SK-MEL-5 (cell line): ENCODE data around the gene ANKRD16. TPM values are rescaled to one million over a fixed set of nuclear protein-coding genes. Genes with fewer than 3 reads are reported as not detected.
"Not testable (repeated sequence)": the region's sequence is repeated elsewhere in the genome, so short reads cannot be mapped to it uniquely, and the experiment has no call there.

ENCODE experiments used
- DNase-seq: peaks from one replicate; pipeline ENCODE4 v3.0.0-alpha.2; 2016; ENCODE audit warnings: low read depth, low spot score
- in situ Hi-C: cut with HindIII; loops from 2 replicates; pipeline ENCODE4 v1.10.0; 2016; ENCODE audit warnings: low sequenced_read_pairs, high pct_unique_total_duplicates, low pct_unique_long_range_greater_than_20kb
- total RNA-seq: library from RNA; depleted of rRNA; stranded (reverse); fragments of >200 nt; shearing (Covaris generic); gene quantifications from 2 replicates; pipeline ENCODE4 v1.2.3, GENCODE V29; 2014; rRNA removed

The ANKRD16 gene
- total RNA-seq, 1 experiment from 2014 or later, result 8.9 TPM

DNA sequence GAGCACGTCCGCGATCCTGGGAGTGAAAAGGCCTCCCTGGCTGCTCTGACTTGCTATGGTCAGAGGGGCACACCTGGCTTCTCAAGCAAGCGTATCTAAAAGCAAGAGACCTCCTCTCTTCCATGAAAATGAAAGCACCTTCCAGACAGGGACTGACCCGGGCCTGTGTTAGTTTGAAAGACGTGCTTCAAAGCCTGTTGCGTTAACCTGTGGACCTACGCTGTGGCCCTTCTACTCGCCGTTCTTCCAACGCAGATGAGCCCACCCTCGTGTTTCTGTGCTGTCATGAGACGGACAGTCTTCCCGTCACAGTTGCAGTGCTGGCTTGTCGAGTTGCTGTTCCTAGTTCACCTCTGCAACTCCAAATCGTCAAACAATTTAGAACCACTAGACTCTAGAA lies 61.0 kb downstream of the ANKRD16 start:
- DNase-seq, result no peak
- in situ Hi-C loops, result no loop called here

DNA sequence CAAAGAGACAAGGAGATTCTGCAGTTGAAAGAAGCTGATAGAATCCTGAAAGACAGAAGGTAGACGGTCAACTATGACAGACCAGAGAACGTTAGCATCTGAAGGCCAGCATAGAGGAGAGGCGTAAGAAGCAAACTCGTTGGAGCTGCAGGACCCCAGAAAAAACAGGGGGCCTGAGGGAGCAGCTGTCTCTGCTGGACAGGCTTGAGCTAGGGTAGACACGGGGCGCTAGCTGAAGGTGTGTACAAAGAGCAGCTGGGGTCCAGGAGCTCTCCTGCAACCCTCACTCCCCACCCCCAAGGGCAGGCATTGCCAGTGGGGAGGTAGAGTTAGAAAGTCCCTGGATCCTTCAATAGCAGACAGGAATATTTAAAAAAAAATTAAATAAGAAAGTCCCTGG lies 61.9 kb downstream of the ANKRD16 start:
- in situ Hi-C loops, result no loop called here
- DNase-seq, result no peak

DNA sequence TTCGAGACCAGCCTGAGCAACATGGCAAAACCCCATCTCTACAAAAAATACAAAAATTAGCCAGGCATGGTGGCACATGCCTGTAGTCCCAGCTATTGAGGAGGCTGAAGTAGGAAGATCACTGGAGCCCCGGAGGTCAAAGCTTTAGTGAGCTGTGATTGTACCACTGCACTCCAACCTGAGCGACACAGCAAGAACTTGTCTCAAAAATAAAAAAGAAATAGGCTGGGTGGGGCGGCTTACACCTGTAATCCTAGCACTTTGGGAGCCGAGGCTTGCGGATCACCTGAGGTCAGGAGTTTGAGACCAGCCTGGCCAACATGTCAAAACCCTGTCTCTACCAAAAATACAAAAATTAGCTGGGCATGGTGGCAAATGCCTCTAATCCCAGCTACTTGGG lies 63.2 kb downstream of the ANKRD16 start:
- DNase-seq, in situ Hi-C loops: not testable (repeated sequence)

DNA sequence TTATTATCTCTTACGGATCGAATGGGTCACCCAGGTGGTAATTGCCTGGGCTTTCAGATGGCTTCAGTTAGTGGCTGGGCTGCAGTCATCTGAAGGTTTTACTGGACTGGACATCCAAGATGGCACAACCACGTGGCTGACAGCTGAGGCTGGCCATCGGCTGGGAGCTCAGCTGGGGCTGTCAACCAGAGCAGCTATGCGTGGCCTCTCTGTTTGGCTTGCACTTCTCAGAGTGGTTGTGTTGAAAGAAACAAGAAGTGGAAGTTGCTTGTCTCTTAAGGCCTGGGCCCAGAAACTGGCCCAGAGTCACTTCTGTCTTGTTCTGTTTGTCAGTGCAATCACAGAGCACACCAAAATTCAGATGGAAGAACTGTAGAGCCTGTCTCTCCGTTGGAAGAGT lies 70.8 kb downstream of the ANKRD16 start:
- in situ Hi-C loops, result no loop called here
- DNase-seq, result no peak

DNA sequence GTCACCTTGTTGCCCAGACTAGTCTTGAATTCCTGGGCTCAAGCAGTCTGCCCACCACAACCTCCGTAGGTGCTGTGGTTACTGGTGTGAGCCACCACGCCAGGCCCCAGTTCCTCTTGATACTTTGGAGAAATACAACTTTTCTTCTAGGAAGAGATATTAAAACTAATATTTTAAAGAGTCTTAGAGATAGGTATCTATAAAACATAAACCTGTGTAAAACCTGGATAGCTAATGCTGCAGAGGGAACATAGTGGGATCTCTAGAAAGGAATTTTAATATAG lies 71.7 kb downstream of the ANKRD16 start:
- no peak for DNase-seq
- in situ Hi-C loops, result no loop called here

DNA sequence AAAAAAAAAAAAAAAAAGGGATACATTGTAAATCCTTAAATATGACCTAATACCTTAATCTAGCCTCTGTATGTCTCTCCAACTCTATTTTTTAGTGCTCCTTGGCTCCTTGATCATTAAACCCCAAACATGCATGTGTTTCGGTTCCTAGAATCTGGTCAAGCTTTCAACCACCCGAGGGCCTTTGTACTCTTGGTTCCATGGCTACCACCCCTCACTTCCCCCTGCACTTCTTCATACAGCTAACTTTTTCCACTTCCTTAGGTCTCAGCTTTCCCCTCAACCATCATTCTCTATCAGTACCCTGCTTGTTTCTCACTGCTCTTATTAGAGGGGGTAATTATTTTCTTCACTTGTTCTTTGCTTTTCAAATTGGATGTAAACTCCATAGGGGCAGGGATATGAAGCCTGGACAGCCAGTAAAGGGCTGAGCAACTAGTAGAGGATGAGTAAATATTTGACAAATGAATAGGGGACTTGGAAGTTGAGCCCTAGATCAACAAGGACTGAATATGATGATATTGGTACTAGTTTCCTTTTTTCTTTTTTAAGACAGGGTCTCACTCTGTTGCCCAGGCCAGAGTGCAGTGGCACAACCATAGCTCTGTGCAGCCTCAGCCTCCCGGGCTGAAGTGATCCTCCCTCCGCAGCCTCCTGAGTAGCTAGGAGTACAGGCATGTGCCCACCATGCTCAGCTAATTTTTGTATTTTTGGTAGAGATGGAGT lies 72.2 kb downstream of the ANKRD16 start:
- in situ Hi-C loops, result no loop called here
- no peak for DNase-seq

DNA sequence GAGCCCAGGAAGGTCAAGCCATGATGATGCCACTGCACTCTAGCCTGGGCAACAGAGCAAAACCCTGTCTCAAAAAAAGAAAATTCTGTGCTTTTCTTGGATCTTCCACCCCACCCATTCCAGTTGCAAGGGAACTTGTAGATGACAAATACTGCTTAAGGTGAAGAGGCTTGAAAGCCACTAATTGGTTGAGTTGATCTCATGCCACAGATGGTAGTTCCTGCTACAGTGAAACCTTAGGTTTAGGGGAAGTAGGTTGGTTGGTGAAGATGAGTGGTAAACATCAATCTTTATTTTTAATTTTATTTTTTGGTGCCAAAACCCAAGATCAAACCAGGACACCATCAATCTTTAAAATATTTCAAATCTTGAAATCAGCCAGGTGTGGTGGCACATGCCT lies 73.5 kb downstream of the ANKRD16 start:
- in situ Hi-C loops, result no loop called here
- DNase-seq, result no peak

DNA sequence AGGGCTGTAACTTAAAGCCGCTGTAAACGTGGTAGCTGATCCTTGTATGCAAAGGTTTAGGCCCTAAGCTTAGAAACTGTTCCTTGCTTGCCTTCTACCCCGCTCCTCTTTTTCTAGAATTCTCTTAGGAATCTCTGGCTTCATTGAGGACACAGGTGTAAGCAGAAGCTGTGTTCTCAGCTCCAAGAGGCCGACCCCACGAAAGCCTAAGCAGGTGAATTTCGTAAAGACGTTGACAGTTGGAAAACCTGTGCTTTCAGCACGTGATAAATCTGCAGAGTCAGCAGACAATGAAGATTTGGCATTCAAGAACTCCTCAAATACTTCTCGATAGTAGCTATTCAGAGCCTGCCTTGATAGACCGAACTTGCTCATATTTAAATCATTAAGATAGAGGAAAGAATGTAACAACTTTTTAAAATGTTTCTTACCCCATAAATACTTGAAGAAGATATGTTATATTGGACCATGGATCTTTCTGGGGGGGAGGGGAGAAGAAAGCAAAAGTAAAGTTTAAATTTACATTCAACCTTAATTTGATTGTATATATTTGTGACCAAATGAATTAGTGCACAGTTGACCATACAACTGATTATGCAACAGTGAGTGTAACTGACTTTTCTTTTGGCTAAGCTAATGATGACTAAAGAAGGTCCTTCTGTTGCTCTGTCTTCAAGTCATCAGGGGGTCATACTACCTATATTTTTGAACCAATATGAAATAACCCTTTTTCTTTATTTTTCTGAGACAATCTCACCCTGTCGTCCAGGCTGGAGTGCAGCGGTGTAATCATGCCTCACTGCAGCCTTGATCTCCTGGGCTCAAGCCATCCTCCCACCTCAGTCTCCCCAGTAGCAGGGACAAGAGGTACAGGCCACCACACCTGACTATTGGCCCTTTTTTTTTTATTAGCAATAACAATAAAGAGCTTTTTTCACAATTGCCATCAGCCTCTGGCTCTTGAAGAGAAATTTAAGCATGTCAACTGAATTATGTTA lies 75.3 kb downstream of the ANKRD16 start:
- in situ Hi-C loops, result no loop called here
- DNase-seq, result no peak

DNA sequence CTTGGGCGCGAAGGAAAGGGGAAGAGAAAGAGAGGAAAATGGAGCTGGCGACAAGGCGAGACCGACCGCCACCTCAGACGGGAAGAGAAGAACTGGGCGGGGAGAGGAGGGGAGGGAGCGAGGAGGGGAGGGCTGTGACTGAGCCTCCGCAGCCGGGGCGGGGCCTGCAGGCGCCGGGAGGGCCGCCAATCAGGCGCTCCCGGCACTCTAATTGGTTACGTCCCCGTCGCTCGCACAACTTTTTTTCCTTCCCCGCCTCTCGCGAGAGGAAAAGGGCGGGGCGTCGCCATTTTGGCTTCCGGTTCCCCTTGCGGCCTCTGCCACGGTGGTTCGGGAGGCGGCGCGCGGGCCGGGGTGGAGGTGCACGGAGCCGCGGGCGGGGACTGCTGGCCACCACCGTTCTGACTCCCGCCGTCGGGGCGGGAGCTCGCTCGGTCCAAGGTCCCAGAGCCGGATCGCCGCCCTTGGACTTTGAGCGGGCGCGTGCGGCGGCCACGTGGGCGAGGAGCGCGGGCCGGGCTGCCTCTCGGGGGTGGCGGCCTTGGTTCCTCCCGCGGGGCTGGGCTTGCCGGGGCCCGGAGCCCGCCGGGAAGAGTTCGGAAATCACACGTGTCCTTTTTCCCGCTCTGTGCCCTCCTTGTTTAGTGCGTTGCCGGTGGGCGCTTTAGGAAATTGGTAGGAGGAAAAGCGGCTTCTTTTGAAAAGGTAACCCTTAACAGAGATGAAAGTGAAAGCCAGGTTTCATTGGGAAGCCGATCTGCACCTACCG lies 76.2 kb downstream of the ANKRD16 start, which contains the start of gene GDI2:
GDI2 (minus strand) TSS at position 94 of the 769 bp plus-strand sequence. CDS start 176 bp downstream, outside the sequence.
- in situ Hi-C loops, result no loop called here
- DNase-seq, result peak; percentile 92

DNA sequence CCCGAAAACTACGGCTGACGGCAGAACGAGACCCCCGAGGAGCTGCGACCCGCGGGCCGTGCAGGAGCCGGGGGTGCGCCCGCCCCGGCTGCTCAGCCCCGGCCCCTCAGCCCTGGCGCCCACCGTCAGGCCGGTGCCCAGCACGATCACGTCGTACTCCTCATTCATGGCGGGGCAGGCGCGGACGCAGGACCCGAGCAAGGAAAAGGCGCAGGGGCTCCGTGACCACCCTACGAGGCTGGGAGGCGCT lies 76.7 kb downstream of the ANKRD16 start:
- no peak for DNase-seq
- in situ Hi-C loops, result no loop called here

DNA sequence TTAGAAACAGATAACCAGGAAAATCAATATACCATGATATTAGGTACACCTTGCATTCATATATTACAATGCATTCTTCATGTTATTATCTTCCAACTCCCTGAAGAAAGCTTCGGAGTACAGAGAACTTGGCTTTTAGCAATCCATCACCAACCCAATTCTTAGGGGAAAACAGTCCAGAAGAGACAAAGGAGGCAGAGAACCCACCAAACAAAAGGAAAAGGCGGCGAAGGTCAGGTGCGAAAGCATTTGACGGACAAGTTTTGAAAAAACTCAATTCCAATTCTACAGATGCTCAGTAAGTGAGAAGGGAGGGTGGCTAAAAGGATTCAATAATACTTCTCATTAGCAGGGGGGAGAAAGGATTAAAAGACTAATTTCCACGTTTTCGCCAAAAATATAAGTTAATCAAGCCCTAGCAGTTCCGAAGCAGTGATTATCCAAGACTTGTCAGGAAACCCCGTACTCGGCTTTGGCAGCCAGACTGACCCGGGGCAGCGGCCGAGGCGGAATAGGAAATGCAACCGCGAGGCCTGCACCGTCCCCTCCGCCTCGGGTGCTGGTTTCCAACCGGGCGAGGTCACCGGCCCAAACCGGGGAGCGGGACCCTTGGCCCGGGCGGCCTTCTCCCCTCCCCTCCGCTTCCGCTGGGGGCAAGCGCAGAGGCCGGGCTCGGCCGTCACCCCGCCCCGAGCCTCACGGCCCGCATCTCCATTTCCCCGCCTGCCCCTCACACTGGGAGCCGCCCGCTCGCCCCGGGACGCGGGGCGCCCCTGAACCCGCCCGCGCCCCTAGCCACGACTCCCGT lies 77.2 kb downstream of the ANKRD16 start:
- peak; percentile 22 for DNase-seq
- in situ Hi-C loops, result no loop called here

Other genes starting within 250 kb of the ANKRD16 start
- 12.7 and 14.6 TPM in 2 replicates for gene ASB13, start 223.3 kb downstream of the ANKRD16 start, total RNA-seq
- gene TASOR2, start 205.1 kb downstream of the ANKRD16 start, total RNA-seq, result 49.3 and 52.6 TPM in 2 replicates
- 281 and 287 TPM in 2 replicates for gene GDI2, start 76.5 kb downstream of the ANKRD16 start, total RNA-seq
- 70.9 and 75.8 TPM in 2 replicates for gene FBH1, start 350 bp upstream of the ANKRD16 start, total RNA-seq
- gene IL15RA, start 87.7 kb upstream of the ANKRD16 start, total RNA-seq, result 0.24 and 0.79 TPM in 2 replicates
- not detected in 2 replicates for gene IL2RA, start 172.5 kb upstream of the ANKRD16 start, total RNA-seq
- gene RBM17, start 199.1 kb upstream of the ANKRD16 start, total RNA-seq, result 19.0 and 23.1 TPM in 2 replicates